A172 (cell line): ENCODE measurements around the gene PLA2G4E. TPM values are rescaled to one million over a fixed set of nuclear protein-coding genes. Genes with fewer than 3 reads are reported as not detected.

Experiments used
- DNase-seq: peaks from one replicate; pipeline ENCODE4 v3.0.0-alpha.2; 2015; ENCODE audit warnings: low spot score
- total RNA-seq: library from RNA; depleted of rRNA; stranded (reverse); fragments of >200 nt; shearing (Covaris generic); gene quantifications from 2 replicates; pipeline ENCODE4 v1.2.3, GENCODE V29; 2014

PLA2G4E gene
- total RNA-seq, 1 experiment from 2014 or later = not detected

- no peak for DNase-seq
These were observed 64.9 kb downstream of the PLA2G4E start for GRCh38 chr15:41955807-41956525.

GRCh38 chr15:41955100-41955499 is 65.7 kb downstream of the PLA2G4E start:
- no peak for DNase-seq

- no peak for DNase-seq
These were observed 66.8 kb downstream of the PLA2G4E start for GRCh38 chr15:41954036-41954435.

GRCh38 chr15:41952013-41952563 is 68.8 kb downstream of the PLA2G4E start:
- DNase-seq = no peak

- no peak for DNase-seq
These were observed 69.3 kb downstream of the PLA2G4E start for GRCh38 chr15:41951571-41951970.

- DNase-seq = no peak
These were observed 70.4 kb downstream of the PLA2G4E start for GRCh38 chr15:41950489-41950888.

- DNase-seq = no peak
These were observed 70.7 kb downstream of the PLA2G4E start for GRCh38 chr15:41950127-41950483.

GRCh38 chr15:41949401-41950126 is 71.3 kb downstream of the PLA2G4E start:
- DNase-seq = no peak

GRCh38 chr15:41948490-41948889 is 72.4 kb downstream of the PLA2G4E start:
- DNase-seq = no peak

GRCh38 chr15:41946970-41947369 is 73.9 kb downstream of the PLA2G4E start:
- no peak for DNase-seq

- no peak for DNase-seq
These were observed 75.1 kb downstream of the PLA2G4E start for GRCh38 chr15:41945731-41946130.

GRCh38 chr15:41945221-41945620 is 75.6 kb downstream of the PLA2G4E start:
- DNase-seq = no peak

GRCh38 chr15:41944313-41944940 is 76.4 kb downstream of the PLA2G4E start:
- peak; percentile 92 for DNase-seq

- DNase-seq = no peak
These were observed 77.1 kb downstream of the PLA2G4E start for GRCh38 chr15:41943543-41944312.

GRCh38 chr15:41942886-41943285 is 78.0 kb downstream of the PLA2G4E start:
- no peak for DNase-seq

- no peak for DNase-seq
These were observed 79.0 kb downstream of the PLA2G4E start for GRCh38 chr15:41941644-41942415.

GRCh38 chr15:41940441-41940857 is 80.4 kb downstream of the PLA2G4E start:
- DNase-seq = peak; percentile 83

- no peak for DNase-seq
These were observed 80.9 kb downstream of the PLA2G4E start for GRCh38 chr15:41939986-41940385.

GRCh38 chr15:41937568-41937923 is 83.3 kb downstream of the PLA2G4E start:
- DNase-seq = no peak

- DNase-seq = peak; percentile 83
These were observed 83.9 kb downstream of the PLA2G4E start for GRCh38 chr15:41936649-41937567.
